Activated naive CD4-positive, alpha-beta T cell treated with anti-CD3 and anti-CD28 coated beads, Interleukin-2, amount 50 U/mL, for 72 hours (primary cell): ENCODE data around the gene MYL12B. TPM values are rescaled to one million over a fixed set of nuclear protein-coding genes. Genes with fewer than 3 reads are reported as not detected.
"Not testable (repeated sequence)": the region's sequence is repeated elsewhere in the genome, so short reads cannot be mapped to it uniquely, and the experiment has no call there.

Experiments
- ATAC-seq, 2 donors: fragments of 150-1000 bp; cut with Tn5 transposase; 2 replicates each; pipeline ENCODE4 v1.10.0; 2021; ENCODE audit warnings: mild to moderate bottlenecking in 2 of 2, moderate library complexity in 2 of 2
- DNase-seq, 2 donors: peaks; one replicate each; pipeline ENCODE4 v3.0.0; 2021 to 2022; ENCODE audit warnings: low spot score in 2 of 2
- H3K27ac Mint-ChIP-seq, 2 donors: one replicate each; pipeline ENCODE4 v1.8.0; 2022; ENCODE audit warnings: mild to moderate bottlenecking in 2 of 2, mixed read lengths in 2 of 2
- H3K36me3 Mint-ChIP-seq, 2 donors: one replicate each; pipeline ENCODE4 v1.8.0; 2022; ENCODE audit warnings: mixed read lengths in 2 of 2
- H3K9me3 Mint-ChIP-seq, 2 donors: one replicate each; pipeline ENCODE4 v1.8.0; 2022; ENCODE audit warnings: mixed read lengths in 2 of 2
- total RNA-seq, 2 donors: library from RNA; stranded (reverse); gene quantifications; one replicate each; pipeline ENCODE4 v1.2.3, GENCODE V29; 2022

Gene MYL12B
- total RNA-seq, 2 donors from 2014 or later, result 294 to 358 TPM

GRCh38 chr18:3297025-3297984 lies 35.4 kb downstream of the MYL12B start:
- ATAC-seq, result peak; percentile 98 to 99
- H3K36me3 Mint-ChIP-seq, result no peaks in the 10 kb centered on the region

GRCh38 chr18:3304832-3305231 lies 42.9 kb downstream of the MYL12B start:
- no peak for DNase-seq
- peak in 1 of 2 donors; percentile 7 for ATAC-seq
- no peaks in the 10 kb centered on the region for H3K36me3 Mint-ChIP-seq
- H3K27ac Mint-ChIP-seq, result peak overlapping the region; percentile 5 to 90
- H3K9me3 Mint-ChIP-seq, result no peaks in the 10 kb centered on the region

More at GRCh38 chr18:3297025-3297984, 35.4 kb downstream of the MYL12B start:
- peak overlapping the region; percentile 43 to 93 for H3K27ac Mint-ChIP-seq
- no peaks in the 10 kb centered on the region for H3K9me3 Mint-ChIP-seq
- peak; percentile 89 to 92 for DNase-seq

- ATAC-seq, result peak; percentile 99 to 100
- no peaks in the 10 kb centered on the region for H3K36me3 Mint-ChIP-seq
- H3K27ac Mint-ChIP-seq, result peak overlapping the region; percentile 88 to 90
Observed at GRCh38 chr18:3305354-3305762, 43.4 kb downstream of the MYL12B start.

GRCh38 chr18:3305933-3306332 lies 44.0 kb downstream of the MYL12B start:
- H3K36me3 Mint-ChIP-seq, result no peaks in the 10 kb centered on the region
- H3K27ac Mint-ChIP-seq, result peak overlapping the region; percentile 88 to 90
- H3K9me3 Mint-ChIP-seq, result no peaks in the 10 kb centered on the region
- peak; percentile 2 to 23 for ATAC-seq
- DNase-seq, result no peak

More at GRCh38 chr18:3305354-3305762, 43.4 kb downstream of the MYL12B start:
- no peaks in the 10 kb centered on the region for H3K9me3 Mint-ChIP-seq
- DNase-seq, result peak; percentile 42 to 65

GRCh38 chr18:3306391-3306790 lies 44.5 kb downstream of the MYL12B start:
- Mint-ChIP-seq H3K27ac (peak overlapping the region in 1 of 2 donors; percentile 90), H3K36me3 (no peaks in the 10 kb centered on the region), H3K9me3 (no peaks in the 10 kb centered on the region)
- ATAC-seq (no peak), DNase-seq (no peak)

GRCh38 chr18:3313685-3314084 lies 51.8 kb downstream of the MYL12B start:
- ATAC-seq, result no peak
- H3K36me3 Mint-ChIP-seq, result no peaks in the 10 kb centered on the region
- DNase-seq, result no peak
- no peak overlapping the region for H3K27ac Mint-ChIP-seq
- H3K9me3 Mint-ChIP-seq, result peaks cover 0 to 14% of the 10 kb centered on the region in 2 donors

- not testable (repeated sequence) for H3K36me3 Mint-ChIP-seq, DNase-seq, H3K27ac Mint-ChIP-seq, ATAC-seq
- peaks cover 0 to 14% of the 10 kb centered on the region in 2 donors for H3K9me3 Mint-ChIP-seq
Observed at GRCh38 chr18:3315344-3315743, 53.4 kb downstream of the MYL12B start.

- peak; percentile 26 to 77 for ATAC-seq
- H3K27ac Mint-ChIP-seq, result no peak overlapping the region
Observed at GRCh38 chr18:3319399-3319798, 57.5 kb downstream of the MYL12B start.

GRCh38 chr18:3319894-3320454 lies 58.0 kb downstream of the MYL12B start:
- no peaks in the 10 kb centered on the region for H3K36me3 Mint-ChIP-seq
- H3K9me3 Mint-ChIP-seq, result peaks cover 0 to 14% of the 10 kb centered on the region in 2 donors
- H3K27ac Mint-ChIP-seq, result no peak overlapping the region
- ATAC-seq (peak in 1 of 2 donors; percentile 26), DNase-seq (no peak)

More at GRCh38 chr18:3319399-3319798, 57.5 kb downstream of the MYL12B start:
- DNase-seq, result peak in 1 of 2 donors; percentile 20
- Mint-ChIP-seq H3K9me3 (peaks cover 0 to 14% of the 10 kb centered on the region in 2 donors), H3K36me3 (no peaks in the 10 kb centered on the region)

GRCh38 chr18:3321133-3321812 lies 59.3 kb downstream of the MYL12B start:
- no peaks in the 10 kb centered on the region for H3K36me3 Mint-ChIP-seq
- H3K9me3 Mint-ChIP-seq, result peaks cover 0 to 5% of the 10 kb centered on the region in 2 donors
- no peak overlapping the region for H3K27ac Mint-ChIP-seq
- ATAC-seq (peak in 1 of 2 donors; percentile 40), DNase-seq (no peak)

- no peak for DNase-seq
- H3K27ac Mint-ChIP-seq, result no peak overlapping the region
- no peaks in the 10 kb centered on the region for H3K36me3 Mint-ChIP-seq
- ATAC-seq, result no peak
- H3K9me3 Mint-ChIP-seq, result no peaks in the 10 kb centered on the region
Observed at GRCh38 chr18:3323900-3324299, 62.0 kb downstream of the MYL12B start.

Other genes with a start within 250 kb of the MYL12B start
- gene LPIN2, start 249.0 kb upstream of the MYL12B start, total RNA-seq, result 100 to 1,000 TPM in 1 of 2 donors, 10 to 100 TPM in 1; 66.0 to 113 TPM
- gene MYOM1, start 42.2 kb upstream of the MYL12B start, total RNA-seq, result 1 to 10 TPM; 1.8 to 1.9 TPM
- gene MYL12A, start 14.3 kb upstream of the MYL12B start, total RNA-seq, result 100 to 1,000 TPM; 485 to 498 TPM
- gene TGIF1, start 188.0 kb downstream of the MYL12B start, total RNA-seq, result 100 to 1,000 TPM in 1 of 2 donors, 10 to 100 TPM in 1; 36.1 to 101 TPM